HepG2 (cell line): ENCODE data around the gene TNP1. TPM values are rescaled to one million over a fixed set of nuclear protein-coding genes. Genes with fewer than 3 reads are reported as not detected.

Source experiments
- FOSL2 ChIP-seq: sonication (generic); formaldehyde crosslinking; IDR thresholded peaks from 2 replicates; pipeline ENCODE4 v1.4.0; 2020; ENCODE audit warnings: missing genetic modification reagents
- NR2F6 ChIP-seq, 2 experiments: IDR thresholded peaks; 2 replicates each; pipeline ENCODE4 v1.6.1; 2016; ENCODE audit warnings: antibody characterized with exemption in 1 of 2, mild to moderate bottlenecking in 1 of 2
- RARA ChIP-seq: IDR thresholded peaks from 2 replicates; pipeline ENCODE4 v1.6.1; 2016; ENCODE audit warnings: missing genetic modification reagents, missing compliant biosample characterization
- RXRA ChIP-seq: sonication (generic); formaldehyde crosslinking; IDR thresholded peaks from 2 replicates; pipeline ENCODE4 v1.5.1; 2020; ENCODE audit warnings: missing genetic modification reagents
- RXRB ChIP-seq: IDR thresholded peaks from 2 replicates; pipeline ENCODE4 v1.6.1; 2016; ENCODE audit warnings: borderline replicate concordance, missing genetic modification reagents, missing compliant biosample characterization
- SMAD9 ChIP-seq: sonication (generic); formaldehyde crosslinking; IDR thresholded peaks from 2 replicates; pipeline ENCODE4 v1.5.1; 2020; ENCODE audit warnings: mild to moderate bottlenecking, missing genetic modification reagents
- ZNF83 ChIP-seq: sonication (generic); formaldehyde crosslinking; IDR thresholded peaks from 2 replicates; pipeline ENCODE4 v1.4.0; 2020; ENCODE audit warnings: missing genetic modification reagents, mild to moderate bottlenecking, borderline replicate concordance
- ZSCAN30 ChIP-seq: sonication (generic); formaldehyde crosslinking; IDR thresholded peaks from 2 replicates; pipeline ENCODE4 v1.5.0; 2020; ENCODE audit warnings: mild to moderate bottlenecking, missing genetic modification reagents
- polyA plus RNA-seq, 8 experiments: library from polyadenylated mRNA; depleted of rRNA in 3 of 8; stranded (reverse) in 7 of 8; unstranded in 1 of 8; fragments of >200 nt; fragmentation: Illumina TruSeq in 4 of 8; extraction: Trizol in 4 of 8; gene quantifications; 2 replicates each; pipeline versions ENCODE4 v1.2.1 to v1.2.3, GENCODE V29; 2011 to 2016; ENCODE audit warnings: low read depth in 4 of 8, missing spikeins in 1 of 8, mixed read lengths in 1 of 8; ENCODE audit not compliant: insufficient read depth in 1 of 8
- total RNA-seq, 5 experiments: library from RNA; depleted of rRNA; stranded (reverse); fragments of >200 nt; fragmentation: Illumina TruSeq; extraction: Trizol; gene quantifications; 2 replicates each; pipeline ENCODE4 v1.2.3, GENCODE V29; 2016; ENCODE audit warnings: low read depth in 1 of 5
- TF ChIP-seq, protein P1 (sequence below): sonication (generic); formaldehyde crosslinking; IDR thresholded peaks from 2 replicates; pipeline ENCODE4 v1.5.1; 2020; ENCODE audit warnings: mild to moderate bottlenecking, missing genetic modification reagents, borderline replicate concordance
- TF ChIP-seq, protein P2 (sequence below): sonication (generic); formaldehyde crosslinking; IDR thresholded peaks from 2 replicates; pipeline ENCODE4 v1.5.0; 2020; ENCODE audit warnings: mild to moderate bottlenecking, missing genetic modification reagents

Gene TNP1
- total and polyA plus RNA-seq, 2 of the 13 experiments (the other 11 are each of a cell fraction or from before 2014, with no cell fraction given) = not detected

DNA sequence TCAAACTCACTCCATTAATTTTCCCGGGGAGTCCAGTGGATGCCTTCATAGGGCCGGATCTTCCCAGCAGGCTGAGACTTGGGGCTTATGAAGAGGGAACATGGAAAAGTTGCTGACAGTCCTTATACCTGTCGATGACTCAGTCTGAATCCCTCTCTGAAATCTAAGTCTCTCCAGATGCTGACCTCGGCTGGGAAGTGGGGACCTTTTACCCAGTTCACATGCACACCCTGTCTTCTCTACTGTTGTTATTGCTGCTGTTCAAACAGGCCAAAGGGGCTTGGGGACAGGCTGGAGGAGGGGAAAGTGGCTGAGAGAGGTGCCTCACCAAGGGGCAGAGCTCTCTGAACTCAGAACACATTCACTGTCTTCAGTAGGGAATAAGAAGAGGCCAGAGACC lies 4.1 kb upstream of the TNP1 start (continued):
- TF ChIP-seq, protein P1, sequence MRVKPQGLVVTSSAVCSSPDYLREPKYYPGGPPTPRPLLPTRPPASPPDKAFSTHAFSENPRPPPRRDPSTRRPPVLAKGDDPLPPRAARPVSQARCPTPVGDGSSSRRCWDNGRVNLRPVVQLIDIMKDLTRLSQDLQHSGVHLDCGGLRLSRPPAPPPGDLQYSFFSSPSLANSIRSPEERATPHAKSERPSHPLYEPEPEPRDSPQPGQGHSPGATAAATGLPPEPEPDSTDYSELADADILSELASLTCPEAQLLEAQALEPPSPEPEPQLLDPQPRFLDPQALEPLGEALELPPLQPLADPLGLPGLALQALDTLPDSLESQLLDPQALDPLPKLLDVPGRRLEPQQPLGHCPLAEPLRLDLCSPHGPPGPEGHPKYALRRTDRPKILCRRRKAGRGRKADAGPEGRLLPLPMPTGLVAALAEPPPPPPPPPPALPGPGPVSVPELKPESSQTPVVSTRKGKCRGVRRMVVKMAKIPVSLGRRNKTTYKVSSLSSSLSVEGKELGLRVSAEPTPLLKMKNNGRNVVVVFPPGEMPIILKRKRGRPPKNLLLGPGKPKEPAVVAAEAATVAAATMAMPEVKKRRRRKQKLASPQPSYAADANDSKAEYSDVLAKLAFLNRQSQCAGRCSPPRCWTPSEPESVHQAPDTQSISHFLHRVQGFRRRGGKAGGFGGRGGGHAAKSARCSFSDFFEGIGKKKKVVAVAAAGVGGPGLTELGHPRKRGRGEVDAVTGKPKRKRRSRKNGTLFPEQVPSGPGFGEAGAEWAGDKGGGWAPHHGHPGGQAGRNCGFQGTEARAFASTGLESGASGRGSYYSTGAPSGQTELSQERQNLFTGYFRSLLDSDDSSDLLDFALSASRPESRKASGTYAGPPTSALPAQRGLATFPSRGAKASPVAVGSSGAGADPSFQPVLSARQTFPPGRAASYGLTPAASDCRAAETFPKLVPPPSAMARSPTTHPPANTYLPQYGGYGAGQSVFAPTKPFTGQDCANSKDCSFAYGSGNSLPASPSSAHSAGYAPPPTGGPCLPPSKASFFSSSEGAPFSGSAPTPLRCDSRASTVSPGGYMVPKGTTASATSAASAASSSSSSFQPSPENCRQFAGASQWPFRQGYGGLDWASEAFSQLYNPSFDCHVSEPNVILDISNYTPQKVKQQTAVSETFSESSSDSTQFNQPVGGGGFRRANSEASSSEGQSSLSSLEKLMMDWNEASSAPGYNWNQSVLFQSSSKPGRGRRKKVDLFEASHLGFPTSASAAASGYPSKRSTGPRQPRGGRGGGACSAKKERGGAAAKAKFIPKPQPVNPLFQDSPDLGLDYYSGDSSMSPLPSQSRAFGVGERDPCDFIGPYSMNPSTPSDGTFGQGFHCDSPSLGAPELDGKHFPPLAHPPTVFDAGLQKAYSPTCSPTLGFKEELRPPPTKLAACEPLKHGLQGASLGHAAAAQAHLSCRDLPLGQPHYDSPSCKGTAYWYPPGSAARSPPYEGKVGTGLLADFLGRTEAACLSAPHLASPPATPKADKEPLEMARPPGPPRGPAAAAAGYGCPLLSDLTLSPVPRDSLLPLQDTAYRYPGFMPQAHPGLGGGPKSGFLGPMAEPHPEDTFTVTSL (CRISPR knock-in tag) = peak; percentile 48; the same call in 1 of the 2 replicates
- peak; percentile 76; the same call in 1 of the 2 replicates for TF ChIP-seq RXRA (CRISPR knock-in tag)
- 0 out of 2 replicates have a peak, but pooled peaks have one; percentile 29 for TF ChIP-seq SMAD9 (CRISPR knock-in tag)
- TF ChIP-seq FOSL2 (CRISPR knock-in tag) = peak; percentile 71
- TF ChIP-seq, protein P2, sequence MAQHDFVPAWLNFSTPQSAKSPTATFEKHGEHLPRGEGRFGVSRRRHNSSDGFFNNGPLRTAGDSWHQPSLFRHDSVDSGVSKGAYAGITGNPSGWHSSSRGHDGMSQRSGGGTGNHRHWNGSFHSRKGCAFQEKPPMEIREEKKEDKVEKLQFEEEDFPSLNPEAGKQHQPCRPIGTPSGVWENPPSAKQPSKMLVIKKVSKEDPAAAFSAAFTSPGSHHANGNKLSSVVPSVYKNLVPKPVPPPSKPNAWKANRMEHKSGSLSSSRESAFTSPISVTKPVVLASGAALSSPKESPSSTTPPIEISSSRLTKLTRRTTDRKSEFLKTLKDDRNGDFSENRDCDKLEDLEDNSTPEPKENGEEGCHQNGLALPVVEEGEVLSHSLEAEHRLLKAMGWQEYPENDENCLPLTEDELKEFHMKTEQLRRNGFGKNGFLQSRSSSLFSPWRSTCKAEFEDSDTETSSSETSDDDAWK = no peak
- peak; percentile 50 for TF ChIP-seq RARA
- no peak for TF ChIP-seq ZSCAN30
- TF ChIP-seq ZNF83 (CRISPR knock-in tag) = no peak
- TF ChIP-seq RXRB (CRISPR knock-in tag) = peak; percentile 59; the same call in 1 of the 2 replicates
- TF ChIP-seq NR2F6 (IDR thresholded peaks at IDR 0.05) = 0 out of 2 replicates have a peak, but pooled peaks have one; percentile 11
- TF ChIP-seq NR2F6 (CRISPR knock-in tag; IDR thresholded peaks at IDR 0.05) = no peak
